HG02588 (cell line): Measurements from ENCODE around the gene RGS3.

Source experiments
- ATAC-seq: cut with Tn5 transposase; IDR thresholded peaks from one replicate; pipeline ENCODE4 v1.9.1; 2021; ENCODE audit warnings: mild to moderate bottlenecking, moderate library complexity; ENCODE audit not compliant: unreplicated experiment

RGS3 gene

DNA sequence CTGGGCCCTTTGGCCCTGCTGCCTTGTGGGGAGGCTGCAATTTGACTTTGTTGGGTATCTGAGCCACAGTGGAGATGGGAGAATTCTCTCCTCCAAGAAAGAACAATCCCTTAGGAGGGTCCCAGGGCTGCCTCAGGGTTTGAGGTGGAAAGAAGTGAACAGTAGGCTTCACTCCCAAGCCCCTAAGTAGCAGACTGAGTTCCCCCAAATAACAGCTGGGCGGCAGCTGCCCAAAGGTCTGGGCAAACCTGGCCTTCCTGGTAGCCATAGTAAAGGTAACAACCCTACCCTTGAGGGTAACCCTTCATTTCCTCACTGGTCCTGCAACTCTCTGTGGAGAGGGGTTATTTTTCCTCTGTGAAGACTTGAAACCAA lies 746 bp downstream of the RGS3 start:
- ATAC-seq, result no peak

DNA sequence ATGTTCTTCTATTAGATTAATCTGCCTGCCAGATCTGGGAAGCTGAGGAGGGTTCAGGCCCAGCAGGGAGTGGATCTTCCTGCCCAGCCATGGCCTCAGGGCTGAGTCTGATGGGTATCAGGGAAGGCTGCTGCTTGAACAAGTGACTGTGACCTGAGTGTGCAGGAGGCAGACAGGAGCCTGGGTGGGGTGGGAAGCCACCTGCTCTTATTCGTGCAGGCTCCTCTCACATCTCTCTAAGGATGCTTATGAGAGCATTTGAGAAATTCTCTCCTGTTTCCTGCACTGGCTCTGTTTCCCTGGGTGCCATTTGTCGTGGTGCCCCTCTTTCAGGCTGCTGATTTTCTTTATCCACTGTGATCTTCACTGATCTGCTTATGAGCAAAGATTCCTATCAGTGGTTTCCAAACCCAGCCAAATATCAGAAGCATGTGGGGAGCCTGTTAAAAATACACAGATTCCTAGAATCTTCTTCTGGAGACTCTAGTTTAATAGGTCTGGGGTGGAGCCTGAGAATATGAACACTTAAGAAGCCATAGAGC lies 2.1 kb downstream of the RGS3 start:
- ATAC-seq, result no peak

DNA sequence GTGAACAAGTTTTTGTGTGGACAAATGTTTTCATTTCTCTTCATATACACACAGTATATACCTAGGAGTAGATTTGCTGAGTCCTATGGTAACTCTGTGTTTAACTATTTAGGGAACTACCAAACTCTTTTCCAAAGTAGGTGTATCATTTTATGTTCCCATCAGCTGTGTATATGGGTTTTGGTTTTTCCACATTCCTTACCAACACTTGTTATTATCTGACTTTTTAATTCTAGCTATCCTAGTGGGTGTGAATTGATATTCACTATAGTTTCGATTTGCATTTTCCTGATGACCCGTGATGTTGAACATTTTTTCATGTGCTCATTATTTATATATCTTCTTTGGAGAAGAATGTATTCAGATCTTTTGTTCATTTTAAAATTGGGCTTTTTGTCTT lies 3.7 kb downstream of the RGS3 start:
- no peak for ATAC-seq

DNA sequence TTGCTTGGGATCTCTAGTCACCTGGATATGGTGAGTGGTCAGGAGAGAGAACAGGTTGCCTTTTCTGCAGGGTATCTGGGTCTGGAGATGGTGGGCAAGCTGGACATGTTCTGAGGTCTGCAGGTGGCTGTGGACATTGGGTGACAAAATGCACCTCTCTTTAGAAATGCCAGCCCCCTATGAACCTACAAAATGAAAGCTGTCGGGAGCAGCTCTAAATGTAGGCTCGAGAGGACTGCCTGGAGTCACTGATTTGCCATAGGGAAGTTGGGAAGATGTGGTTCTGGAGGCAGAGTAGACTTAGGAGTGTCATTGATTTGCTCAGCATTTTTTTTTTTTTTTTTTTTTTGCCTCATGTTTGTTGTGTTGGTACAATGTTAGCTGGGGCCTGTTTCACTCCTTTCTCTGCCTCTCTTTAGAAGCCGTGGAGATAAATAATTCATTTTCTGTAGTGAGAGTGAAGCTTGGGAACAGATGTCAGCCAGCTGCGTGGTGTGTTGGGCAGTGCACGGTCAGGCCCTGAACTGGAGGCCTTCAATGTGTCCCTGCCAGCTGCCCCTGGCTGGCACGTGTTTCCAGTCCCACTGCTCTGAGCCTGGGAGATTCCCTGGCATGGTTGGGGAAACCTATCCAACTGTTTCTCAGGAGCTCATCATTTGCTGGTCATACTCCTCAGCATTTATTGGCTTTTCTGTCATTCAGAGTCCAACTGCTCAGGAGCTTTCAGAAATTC lies 5.4 kb downstream of the RGS3 start:
- no peak for ATAC-seq

DNA sequence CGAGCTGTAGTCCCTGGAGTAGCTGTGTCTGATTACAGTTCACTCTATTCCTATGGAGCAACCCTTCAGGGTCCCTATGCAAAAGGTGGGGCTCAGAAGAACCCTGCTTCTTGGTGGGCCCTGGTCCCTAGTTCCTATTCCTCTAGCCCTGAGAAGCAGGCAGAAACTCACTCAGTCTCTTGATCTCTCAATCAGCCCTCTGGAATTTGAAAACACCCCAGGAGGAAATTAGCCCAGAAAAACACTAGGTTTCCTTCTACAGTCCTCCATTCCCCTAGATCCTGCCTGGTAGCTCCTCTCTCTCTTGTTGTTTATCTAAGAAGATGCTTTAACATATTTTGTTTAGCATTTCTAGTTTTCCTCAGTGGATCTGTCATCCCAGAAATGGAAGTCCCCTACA lies 7.6 kb downstream of the RGS3 start:
- ATAC-seq, result no peak

DNA sequence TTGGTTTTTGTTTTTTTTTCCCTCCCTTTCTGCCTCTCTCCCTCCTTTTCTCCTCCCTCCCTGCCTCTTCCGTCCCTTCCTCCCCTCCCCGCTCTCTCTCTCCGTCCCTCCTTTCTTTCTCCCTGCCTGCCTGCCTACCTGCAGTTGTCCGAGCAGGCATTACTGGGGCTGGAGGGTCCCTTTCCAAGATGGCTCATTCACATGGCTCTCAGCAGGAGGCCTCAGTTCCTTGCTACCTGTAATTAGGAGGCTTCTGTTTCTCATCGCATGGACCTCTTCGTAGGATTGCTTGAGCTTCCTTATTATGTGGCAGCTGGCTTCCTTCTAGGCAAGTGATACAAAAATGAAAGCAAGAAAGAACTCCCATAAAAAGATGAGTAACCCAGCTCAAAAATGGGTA lies 8.0 kb downstream of the RGS3 start:
- ATAC-seq, result no peak

DNA sequence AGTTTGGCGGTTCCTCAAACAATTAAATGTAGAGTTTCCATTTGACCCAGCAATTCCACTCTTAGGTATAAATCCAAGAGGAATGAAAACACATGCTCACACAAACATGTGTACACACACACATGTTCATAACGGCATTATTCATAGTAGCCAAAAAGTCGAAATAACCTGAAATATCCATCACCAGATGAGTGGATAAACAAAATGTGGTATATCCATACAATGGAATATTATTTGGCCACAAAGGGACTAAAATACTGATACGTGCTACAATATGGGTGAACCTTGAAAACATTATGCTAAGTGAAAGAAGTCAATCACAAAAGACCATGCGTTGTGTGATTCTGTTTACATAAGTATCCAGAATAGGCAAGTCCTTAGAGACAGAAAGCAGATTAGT lies 8.7 kb downstream of the RGS3 start:
- no peak for ATAC-seq

DNA sequence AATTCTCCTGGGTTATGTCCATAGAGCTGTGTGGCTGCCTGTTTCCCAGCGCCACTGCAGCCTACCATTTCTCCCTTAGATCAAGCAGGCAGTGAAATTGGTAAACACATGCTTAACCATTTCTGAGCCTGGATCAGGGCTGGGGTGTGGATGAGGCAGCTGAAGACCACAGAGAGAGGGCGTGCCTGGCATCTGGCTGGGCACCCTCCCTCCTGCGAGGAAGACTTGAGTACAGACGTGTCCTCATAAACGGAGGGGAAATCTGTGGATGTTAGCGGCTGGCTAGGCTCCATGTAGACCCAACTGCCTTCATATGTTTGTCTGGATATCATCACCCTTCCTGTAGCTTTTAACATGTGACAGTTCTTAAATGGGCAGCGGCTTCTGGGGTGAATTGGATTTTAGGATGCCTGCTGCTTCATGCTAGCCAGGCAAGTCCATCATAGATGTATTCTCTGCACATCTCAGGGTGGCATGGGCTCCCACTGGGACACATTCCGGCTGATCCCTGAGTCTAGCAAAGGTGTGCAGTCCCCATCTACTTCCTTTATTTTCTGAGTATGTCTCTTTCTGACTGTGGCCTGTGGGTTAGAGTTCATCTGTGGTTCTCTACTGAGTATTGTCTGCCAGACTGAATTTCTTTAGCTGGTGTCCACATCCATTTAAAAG lies 11.0 kb downstream of the RGS3 start:
- no peak for ATAC-seq

DNA sequence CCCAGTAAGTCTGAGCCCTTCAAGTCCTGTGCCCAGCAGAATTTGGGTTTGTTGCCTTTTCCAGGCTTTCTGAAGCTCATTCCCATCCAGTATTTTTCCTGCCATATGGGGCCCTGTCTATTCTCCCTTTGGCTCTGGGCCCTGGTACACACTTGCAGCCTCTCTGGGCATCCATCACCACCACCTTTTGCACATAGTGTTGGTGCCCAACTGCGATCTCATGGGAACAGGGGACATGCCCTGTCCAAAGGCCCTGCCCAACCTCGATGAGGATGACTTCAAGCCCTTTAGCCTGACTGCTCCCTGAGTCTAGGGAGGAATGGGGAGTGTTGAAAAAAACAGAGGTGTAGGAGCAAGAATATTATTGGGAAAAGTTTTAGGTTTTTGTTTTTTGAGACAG lies 11.5 kb downstream of the RGS3 start:
- ATAC-seq, result no peak

DNA sequence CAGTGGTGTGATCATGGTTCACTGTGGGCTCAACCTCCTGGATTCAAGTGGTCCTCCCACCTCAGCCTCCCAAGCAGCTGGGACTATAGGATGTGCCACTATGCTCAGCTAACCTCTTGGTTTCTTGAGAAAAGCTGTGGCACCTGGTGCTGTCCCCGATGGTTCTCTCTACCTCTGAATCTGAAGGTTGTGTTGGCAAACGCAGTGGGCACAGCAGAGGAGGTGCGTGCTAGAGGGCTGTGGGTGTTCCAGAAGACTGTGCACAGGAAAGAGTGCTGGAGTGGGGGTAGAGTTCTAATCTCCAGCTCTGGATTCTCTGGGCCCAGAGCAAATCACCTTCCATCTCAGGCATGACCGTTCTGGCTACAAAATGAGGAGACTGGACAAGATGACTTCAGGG lies 12.5 kb downstream of the RGS3 start:
- no peak for ATAC-seq

DNA sequence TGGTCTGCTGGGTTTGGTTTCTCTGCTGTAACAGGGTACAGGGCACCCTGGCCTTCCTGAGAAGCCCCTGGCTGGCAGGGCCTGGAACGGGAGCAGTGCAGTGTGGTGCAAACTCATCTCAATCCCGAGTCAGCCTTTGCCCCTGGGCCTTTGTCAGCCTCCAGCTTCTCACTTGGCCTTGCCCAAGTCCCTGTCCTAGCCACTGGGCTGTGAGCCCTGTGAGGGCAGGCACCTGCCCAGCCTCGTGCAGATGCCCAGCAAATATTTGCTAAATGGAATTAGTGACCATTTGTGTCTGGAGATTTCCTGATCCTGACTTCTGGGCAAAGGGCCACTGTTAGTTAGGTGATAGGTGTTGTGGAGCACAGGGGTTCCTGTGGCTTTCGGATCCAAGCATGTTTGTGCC lies 13.0 kb downstream of the RGS3 start:
- no peak for ATAC-seq

DNA sequence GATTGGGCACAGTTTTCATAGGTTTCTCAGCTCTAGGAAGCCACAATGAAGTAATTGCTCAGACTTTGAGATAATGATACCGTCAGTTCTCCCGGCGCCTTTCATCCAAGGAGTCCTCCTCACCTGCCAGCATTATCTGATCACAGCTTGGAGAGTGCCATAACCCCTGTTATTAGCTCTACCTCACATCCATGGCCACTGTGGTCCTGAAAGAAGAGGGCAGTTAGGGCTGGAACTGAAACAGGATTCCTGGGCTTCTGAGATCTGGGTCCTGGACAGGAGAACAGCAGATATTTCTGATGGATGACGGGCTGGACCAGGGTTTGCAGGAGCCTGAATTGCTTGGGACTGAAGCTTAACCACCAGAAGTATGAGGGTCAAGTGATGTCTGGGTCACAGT lies 13.5 kb downstream of the RGS3 start:
- no peak for ATAC-seq

DNA sequence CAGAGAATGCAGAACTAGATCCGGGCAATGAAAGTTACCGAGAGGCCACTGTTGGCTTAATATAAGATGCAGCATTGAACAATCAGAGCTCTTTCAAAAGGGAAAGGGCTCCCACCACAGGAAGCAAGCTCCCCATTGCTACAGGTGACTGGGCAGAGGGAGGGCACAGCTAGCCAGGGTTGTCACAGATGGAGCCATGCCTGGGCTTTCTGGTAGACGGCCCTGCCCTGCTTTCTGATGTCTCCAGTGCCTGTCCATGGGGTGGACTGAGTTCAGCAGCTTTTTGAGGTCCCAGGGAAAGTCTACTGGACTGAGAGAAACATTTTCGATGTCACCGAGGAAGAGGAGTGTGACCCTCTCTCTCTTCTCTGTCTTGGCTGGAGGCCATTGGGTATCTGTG lies 14.1 kb downstream of the RGS3 start:
- no peak for ATAC-seq

DNA sequence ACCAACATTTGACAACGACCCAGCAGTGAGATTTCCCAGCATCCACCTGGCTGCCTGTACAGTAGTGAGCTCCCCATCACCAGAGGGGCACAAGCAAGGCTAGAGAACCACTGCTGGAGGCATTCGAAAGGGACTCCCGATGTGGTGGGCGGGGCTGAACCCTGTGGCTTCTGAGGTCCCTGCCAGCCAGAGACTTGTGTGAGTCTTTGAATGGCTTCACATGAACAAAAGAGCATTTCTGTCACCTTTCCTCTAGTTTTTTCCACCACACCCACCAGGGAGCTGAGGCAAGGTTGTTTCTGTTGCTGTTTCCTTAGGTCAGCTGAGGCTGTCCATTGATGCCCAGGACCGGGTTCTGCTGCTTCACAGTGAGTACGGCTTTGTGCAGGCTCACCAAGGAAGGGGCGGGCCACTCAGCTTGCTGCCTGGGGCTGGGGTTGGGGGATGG lies 15.7 kb downstream of the RGS3 start:
- ATAC-seq, result no peak

DNA sequence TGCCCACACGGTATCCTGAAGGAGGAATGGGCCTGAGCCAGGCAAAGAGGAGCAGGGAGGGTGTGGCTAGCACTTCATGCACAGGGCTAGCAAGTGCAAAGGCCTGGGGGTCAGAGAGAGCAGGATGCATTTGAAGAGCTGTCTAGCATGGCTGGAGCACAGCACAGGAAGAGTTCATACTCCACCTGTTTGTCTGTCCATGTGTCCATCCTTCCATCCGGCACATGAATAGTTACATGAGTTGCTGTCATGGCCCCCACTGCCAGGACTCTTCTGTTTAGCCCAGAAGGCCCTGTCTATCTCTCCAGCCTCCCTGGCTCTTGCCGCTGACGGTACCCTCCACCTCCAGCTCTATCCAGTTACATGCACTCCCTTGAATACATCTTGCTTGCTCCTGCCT lies 17.1 kb downstream of the RGS3 start:
- ATAC-seq, result no peak

DNA sequence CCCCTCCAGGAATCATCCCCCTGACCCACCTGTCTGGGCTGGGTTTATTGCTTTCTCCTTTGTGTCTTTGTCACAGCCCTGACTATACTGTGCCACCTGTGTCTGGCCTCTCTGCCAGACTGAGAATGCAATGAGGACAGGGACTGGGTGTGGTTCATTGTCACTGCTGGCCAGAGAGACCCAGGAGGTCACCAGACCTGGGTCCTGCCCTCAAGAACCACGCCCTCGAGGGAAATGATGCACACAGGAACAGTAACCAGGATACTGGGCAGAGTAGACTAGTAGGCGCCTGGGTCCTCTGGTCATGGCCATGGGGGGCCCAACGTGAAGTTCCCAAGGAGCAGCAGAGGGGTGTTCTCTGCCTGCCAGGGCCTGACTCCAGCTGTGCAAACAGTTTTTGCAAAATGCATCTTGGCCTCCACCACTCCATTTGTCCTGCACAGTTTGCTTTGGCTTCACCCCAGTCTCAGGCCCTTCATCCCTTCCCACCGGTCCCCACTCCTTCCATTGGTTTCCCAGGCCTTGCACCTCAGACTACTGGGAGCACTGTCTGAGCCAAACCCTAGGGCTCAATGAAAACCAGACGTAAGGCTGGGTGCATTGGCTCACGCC lies 17.8 kb downstream of the RGS3 start:
- no peak for ATAC-seq

DNA sequence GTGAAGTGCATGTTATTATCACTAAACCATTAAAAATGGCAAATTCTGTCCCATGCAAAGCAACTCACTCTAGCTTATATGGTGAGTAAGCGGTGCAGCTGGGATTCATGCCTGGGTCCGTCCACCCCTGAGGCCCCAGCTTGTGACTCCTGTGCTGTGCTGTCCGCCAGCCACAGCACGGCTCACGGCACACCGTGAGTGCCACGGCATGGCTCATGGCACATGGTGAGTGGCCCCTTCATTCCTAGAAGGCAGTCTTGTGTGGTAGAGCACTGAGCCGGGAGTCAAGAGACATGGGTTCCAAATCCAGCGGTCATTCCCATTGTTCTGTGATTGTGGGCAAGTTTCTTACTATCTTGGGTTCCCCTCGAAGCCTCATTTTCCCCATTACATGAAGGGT lies 18.8 kb downstream of the RGS3 start:
- ATAC-seq, result no peak

DNA sequence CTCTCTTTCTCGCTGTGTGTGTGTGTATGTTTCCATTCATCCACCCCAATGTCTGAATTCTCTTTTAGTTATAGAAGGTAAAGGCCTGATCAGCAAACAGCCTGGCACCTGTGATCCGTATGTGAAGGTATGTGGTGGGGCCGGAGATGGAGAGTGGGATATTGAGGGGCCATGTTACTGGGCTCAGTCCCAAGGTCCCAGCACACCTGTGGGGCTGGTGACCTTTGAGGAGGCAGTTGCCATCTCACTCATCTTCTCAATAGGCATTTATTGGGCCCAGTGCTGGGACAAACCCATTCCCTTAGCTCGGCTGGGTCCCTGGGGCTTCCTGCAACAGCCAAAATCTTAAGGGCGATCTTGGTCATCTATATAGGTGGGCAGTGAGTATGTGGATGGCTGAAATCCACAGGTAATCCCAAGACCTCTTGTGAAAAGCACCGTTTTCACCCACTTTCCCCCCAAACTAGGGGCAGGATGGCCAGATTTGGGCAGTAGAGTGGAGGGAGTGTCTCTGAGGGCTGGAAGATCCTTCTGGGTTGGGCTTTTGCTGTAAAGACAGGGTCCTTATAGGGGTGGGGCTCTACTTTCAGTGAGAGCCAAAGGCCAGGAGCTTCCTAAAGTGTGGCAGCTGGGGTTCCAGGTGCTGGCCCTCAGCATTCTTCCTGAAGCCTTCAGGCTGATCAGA lies 19.6 kb downstream of the RGS3 start:
- no peak for ATAC-seq

DNA sequence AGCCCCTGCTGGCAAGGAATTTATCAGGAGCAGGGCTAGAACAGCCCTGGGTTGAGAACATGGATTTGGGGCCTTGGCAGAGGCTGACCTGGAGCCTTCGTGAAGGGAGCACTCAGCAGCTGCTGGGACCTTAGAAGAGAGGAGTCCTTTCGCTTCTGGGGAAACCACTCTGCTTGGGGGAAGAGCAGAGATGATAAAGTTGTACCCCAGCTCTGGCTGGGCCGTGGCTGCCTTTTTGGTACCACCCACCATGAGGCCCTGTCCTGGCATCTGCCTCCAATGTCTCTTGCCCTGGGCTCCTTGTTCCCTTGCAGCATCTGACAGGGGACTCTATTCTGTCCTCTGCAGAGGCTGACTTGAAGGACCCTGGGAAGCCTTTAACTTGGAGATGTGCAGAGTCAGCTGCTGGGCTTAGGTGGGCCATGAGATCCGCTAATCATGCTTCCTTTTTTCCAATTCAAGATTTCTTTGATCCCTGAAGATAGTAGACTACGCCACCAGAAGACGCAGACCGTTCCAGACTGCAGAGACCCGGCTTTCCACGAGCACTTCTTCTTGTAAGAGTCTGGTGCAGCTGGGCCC lies 20.2 kb downstream of the RGS3 start:
- no peak for ATAC-seq

DNA sequence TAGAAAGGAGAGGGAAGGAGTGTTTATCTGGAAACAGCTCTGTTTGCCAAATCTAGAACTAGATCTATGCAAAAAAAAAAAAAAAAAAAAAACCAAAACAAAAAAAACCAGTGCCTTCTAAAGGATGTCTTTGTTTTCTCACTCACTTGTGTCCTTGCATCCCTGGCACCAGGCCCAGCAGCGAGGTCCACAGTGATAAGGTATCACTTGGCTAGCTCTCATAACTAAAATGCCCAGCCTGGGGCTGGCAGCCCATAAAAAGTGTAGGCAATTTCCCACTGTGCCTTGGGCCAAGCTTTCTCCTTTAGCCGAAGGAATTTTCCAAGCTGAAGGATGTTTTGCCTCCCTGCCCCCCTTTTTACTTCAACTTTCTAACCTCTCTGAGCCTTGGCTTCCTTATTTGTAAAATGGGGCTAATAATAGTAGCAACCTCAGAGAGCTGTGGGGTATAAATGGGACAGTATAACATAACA lies 20.8 kb downstream of the RGS3 start:
- ATAC-seq, result no peak

DNA sequence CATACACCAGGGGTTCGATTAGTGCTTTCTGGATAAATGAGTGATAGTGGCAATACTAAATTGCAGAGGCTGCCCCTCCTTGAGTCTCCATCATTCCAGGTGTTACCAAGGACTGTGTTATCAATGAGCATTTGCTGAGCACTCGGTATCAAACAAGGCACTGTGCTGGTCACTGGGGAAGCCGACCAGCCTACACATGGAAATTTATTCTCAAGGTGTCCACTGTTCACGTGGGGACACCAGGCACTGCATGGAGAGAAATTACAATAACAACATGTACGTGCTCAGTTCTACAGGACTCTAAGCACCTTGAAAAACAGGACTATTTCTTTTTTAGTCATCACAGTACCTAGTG lies 22.2 kb downstream of the RGS3 start:
- no peak for ATAC-seq
